ENCODE measurements around the gene GBP1. TPM values are rescaled to one million over a fixed set of nuclear protein-coding genes. Genes with fewer than 3 reads are reported as not detected.

GBP1 gene
- total RNA-seq, 4 donors from 2014 or later = 1.8 to 6.9 (median 5.0) TPM

- Histone ChIP-seq H3K36me3 (peaks cover 0 to 48% of the 10 kb centered on the region in 2 donors), H3K4me1 (no peaks in the 10 kb centered on the region), H3K27ac (no peak overlapping the region), H3K9me3 (no peaks in the 10 kb centered on the region), H3K27me3 (no peaks in the 10 kb centered on the region), H3K4me3 (no peak overlapping the region)
- in situ Hi-C loops (cut with MboI; ENCODE audit: low sequenced_read_pairs in 4 of 4) (no loop called here), intact Hi-C loops (cut with DNase I; ENCODE audit: low total_unique reads) (no loop called here)
- no peak for TF ChIP-seq POLR2A (IDR thresholded peaks at IDR 0.05)
- TF ChIP-seq CTCF (IDR thresholded peaks at IDR 0.05 in 4 of 5, conservative IDR thresholded peaks at IDR 0.05 in 1 of 5) = no peak
- ATAC-seq (no peak), DNase-seq (no peak)
Measured at GRCh38 chr1:89104147-89104546, 39.1 kb upstream of the GBP1 start.

- TF ChIP-seq CTCF (IDR thresholded peaks at IDR 0.05 in 4 of 5, conservative IDR thresholded peaks at IDR 0.05 in 1 of 5) (no peak), POLR2A (IDR thresholded peaks at IDR 0.05) (no peak)
- no peak overlapping the region for H3K27ac ChIP-seq
- H3K36me3 ChIP-seq = peaks cover 0 to 29% of the 10 kb centered on the region in 2 donors
- H3K27me3 ChIP-seq = no peaks in the 10 kb centered on the region
- DNase-seq (no peak), ATAC-seq (no peak)
- intact Hi-C loops (cut with DNase I; ENCODE audit: low total_unique reads) (no loop called here), in situ Hi-C loops (cut with MboI; ENCODE audit: low sequenced_read_pairs in 4 of 4) (no loop called here)
- no peak overlapping the region for H3K4me3 ChIP-seq
- no peaks in the 10 kb centered on the region for H3K9me3 ChIP-seq
- no peaks in the 10 kb centered on the region for H3K4me1 ChIP-seq
Measured at GRCh38 chr1:89102021-89102420, 37.0 kb upstream of the GBP1 start.

- Histone ChIP-seq H3K9me3 (no peaks in the 10 kb centered on the region), H3K27ac (no peak overlapping the region), H3K36me3 (peaks cover 0 to 13% of the 10 kb centered on the region in 2 donors), H3K4me1 (no peaks in the 10 kb centered on the region), H3K4me3 (no peak overlapping the region), H3K27me3 (no peaks in the 10 kb centered on the region)
- ATAC-seq (no peak), DNase-seq (no peak)
- intact Hi-C loops (cut with DNase I; ENCODE audit: low total_unique reads) = no loop called here
- TF ChIP-seq POLR2A (IDR thresholded peaks at IDR 0.05) (no peak), CTCF (IDR thresholded peaks at IDR 0.05 in 4 of 5, conservative IDR thresholded peaks at IDR 0.05 in 1 of 5) (no peak)
- in situ Hi-C loops (cut with MboI; ENCODE audit: low sequenced_read_pairs in 4 of 4) = no loop called here
Measured at GRCh38 chr1:89100412-89100811, 35.4 kb upstream of the GBP1 start.

GRCh38 chr1:89098857-89099256 lies 33.8 kb upstream of the GBP1 start:
- no peak overlapping the region for H3K4me3 ChIP-seq
- H3K36me3 ChIP-seq = no peaks in the 10 kb centered on the region
- DNase-seq (no peak), ATAC-seq (no peak)
- no peaks in the 10 kb centered on the region for H3K9me3 ChIP-seq
- H3K27ac ChIP-seq = no peak overlapping the region
- in situ Hi-C loops (cut with MboI; ENCODE audit: low sequenced_read_pairs in 4 of 4) (loop anchor here in 1 of 4 donors (10.0 kb wide), 1 partner anchor 56 kb away; no protein-coding TSS in a partner anchor), intact Hi-C loops (cut with DNase I; ENCODE audit: low total_unique reads) (no loop called here)
- no peaks in the 10 kb centered on the region for H3K4me1 ChIP-seq
- TF ChIP-seq POLR2A (IDR thresholded peaks at IDR 0.05) = no peak
- TF ChIP-seq CTCF (IDR thresholded peaks at IDR 0.05 in 4 of 5, conservative IDR thresholded peaks at IDR 0.05 in 1 of 5) = no peak
- H3K27me3 ChIP-seq = no peaks in the 10 kb centered on the region

- TF ChIP-seq CTCF (IDR thresholded peaks at IDR 0.05 in 4 of 5, conservative IDR thresholded peaks at IDR 0.05 in 1 of 5) (no peak), POLR2A (IDR thresholded peaks at IDR 0.05) (no peak)
- no peak for ATAC-seq
- no peak overlapping the region for H3K4me3 ChIP-seq
- in situ Hi-C loops (cut with MboI; ENCODE audit: low sequenced_read_pairs in 4 of 4) = loop anchor here in 1 of 4 donors (10.0 kb wide), 1 partner anchor 59 kb away; no protein-coding TSS in a partner anchor
- no peaks in the 10 kb centered on the region for H3K36me3 ChIP-seq
- no peak overlapping the region for H3K27ac ChIP-seq
- no peaks in the 10 kb centered on the region for H3K4me1 ChIP-seq
- DNase-seq = no peak
- intact Hi-C loops (cut with DNase I; ENCODE audit: low total_unique reads) = no loop called here
- H3K27me3 ChIP-seq = no peaks in the 10 kb centered on the region
- H3K9me3 ChIP-seq = no peaks in the 10 kb centered on the region
Measured at GRCh38 chr1:89095737-89096136, 30.7 kb upstream of the GBP1 start.
